Body of pancreas (tissue), 4 donors: Measurements from ENCODE around the gene SDCBP2.

Source experiments
- POLR2A ChIP-seq, 3 donors: fragments of 450-650 bp; IDR thresholded peaks; one replicate each; pipeline ENCODE4 v1.6.1; 2016; ENCODE audit warnings: antibody characterized with exemption in 3 of 3, mild to moderate bottlenecking in 2 of 3
- TF ChIP-seq, protein P1 (sequence below), 7 experiments: fragments of 450-650 bp in 4 of 7; fragments of 200-600 bp in 3 of 7; sonication (generic) in 3 of 7; IDR thresholded peaks; one replicate each; pipeline ENCODE4 v1.5.1; 2016 to 2019; ENCODE audit warnings: antibody characterized with exemption in 7 of 7

DNA sequence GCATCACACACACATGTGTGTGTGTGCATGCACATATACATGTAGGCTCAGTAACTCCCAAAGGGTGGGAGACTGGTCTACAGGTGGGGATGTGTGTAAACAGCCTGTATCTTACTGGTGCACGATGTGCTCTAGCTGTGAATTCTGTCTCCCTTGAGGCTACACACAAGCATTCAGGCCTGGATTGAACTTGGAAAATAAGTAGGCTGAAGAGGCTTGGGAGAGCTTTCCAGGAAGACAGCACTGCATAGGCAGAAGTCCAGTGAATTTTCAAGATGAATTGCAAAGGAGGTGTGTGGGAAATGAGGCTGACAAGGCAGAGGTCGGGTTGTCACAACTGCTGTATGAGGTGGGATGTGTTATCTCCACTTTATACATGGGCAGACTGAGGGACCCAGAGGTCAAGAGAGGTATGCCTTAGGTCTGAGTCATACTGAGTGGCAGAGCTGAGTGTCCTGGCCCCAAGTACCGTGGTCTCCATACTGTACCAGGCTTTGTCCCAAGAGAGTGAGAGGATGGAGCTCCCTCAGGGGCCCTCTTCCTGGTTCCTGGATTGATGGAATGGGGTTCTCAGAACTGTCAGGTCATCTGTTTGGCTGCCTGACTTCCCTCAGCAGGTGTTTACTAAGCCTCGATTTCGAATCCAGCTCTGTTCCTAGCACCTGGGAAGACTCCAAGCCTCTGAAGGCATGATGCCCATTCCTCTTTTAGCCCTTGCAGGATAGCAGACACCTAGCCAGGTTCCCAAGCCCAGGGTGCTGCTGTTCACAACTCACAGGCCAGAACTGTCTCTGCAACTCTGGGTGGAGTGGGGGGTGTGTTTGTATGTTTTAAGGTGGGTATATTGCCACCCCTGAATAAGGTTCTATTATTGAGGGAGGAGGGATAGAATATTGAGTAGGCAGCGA, 48.5 kb downstream of the SDCBP2 start:
- TF ChIP-seq, protein P1, sequence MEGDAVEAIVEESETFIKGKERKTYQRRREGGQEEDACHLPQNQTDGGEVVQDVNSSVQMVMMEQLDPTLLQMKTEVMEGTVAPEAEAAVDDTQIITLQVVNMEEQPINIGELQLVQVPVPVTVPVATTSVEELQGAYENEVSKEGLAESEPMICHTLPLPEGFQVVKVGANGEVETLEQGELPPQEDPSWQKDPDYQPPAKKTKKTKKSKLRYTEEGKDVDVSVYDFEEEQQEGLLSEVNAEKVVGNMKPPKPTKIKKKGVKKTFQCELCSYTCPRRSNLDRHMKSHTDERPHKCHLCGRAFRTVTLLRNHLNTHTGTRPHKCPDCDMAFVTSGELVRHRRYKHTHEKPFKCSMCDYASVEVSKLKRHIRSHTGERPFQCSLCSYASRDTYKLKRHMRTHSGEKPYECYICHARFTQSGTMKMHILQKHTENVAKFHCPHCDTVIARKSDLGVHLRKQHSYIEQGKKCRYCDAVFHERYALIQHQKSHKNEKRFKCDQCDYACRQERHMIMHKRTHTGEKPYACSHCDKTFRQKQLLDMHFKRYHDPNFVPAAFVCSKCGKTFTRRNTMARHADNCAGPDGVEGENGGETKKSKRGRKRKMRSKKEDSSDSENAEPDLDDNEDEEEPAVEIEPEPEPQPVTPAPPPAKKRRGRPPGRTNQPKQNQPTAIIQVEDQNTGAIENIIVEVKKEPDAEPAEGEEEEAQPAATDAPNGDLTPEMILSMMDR (IDR thresholded peaks at IDR 0.05): no peak
- TF ChIP-seq POLR2A (IDR thresholded peaks at IDR 0.05): no peak
